Measurements from ENCODE around the gene ATP6V1G1. TPM values are rescaled to one million over a fixed set of nuclear protein-coding genes. Genes with fewer than 3 reads are reported as not detected.
A peak's percentile ranks its signal among the peaks of the same experiment; 100 is the strongest.

ATP6V1G1 gene
- total RNA-seq, 1 donor from 2014 or later, result 64.4 TPM

DNA sequence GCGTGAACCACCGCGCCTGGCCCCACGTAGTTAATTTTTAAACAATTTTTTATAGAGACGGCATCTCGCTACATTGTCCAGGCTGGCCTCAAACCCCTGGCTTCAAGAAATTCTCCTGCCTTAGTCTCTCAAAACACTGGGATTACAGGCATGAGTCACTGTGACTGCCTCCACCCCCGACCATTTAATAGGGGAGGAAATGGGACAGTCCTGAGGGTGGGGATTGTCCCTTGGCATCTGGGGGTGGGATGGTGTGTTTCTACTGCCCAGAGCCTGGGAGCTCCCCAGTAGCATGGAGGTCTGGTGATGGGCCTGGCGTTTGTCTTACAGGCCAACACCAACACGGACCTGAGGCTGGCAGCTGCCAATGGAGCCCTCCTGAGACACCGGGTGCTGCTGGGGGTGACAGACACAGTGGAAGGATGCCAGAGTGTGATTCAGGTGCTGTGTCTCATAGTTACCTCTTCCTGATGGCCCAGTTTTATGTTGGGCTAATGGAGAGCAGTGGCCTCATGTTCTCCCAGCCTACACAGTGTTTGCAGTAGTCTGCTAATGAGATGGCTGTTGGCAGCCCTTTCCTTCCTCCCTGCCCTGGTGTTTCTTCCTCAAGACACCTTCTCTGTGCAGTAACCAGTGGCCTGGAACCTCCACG lies 46.0 kb downstream of the ATP6V1G1 start:
- ATAC-seq (no peak), DNase-seq (no peak)
- intact Hi-C loops (cut with micrococcal nuclease), result no loop called here

DNA sequence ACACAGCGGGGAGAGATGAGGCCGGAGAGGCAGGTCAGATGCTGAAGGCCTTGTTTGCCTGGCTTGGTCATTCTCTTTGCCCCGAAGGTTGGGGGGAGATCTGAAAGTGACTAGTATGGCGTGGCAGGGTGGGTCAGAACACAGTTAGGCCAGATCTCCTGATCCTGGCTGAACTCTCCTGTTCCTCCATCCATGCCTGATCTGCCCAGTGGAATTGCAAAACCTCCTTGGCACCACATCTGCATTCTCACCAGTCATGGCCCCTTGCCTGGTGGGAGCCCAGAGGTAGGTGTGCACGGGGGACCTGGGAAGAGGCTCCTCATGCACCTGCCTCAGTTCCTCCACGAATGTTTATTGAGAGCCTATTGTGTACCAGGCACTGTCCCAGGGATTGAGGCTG lies 46.8 kb downstream of the ATP6V1G1 start:
- no peak for DNase-seq
- intact Hi-C loops (cut with micrococcal nuclease), result no loop called here

DNA sequence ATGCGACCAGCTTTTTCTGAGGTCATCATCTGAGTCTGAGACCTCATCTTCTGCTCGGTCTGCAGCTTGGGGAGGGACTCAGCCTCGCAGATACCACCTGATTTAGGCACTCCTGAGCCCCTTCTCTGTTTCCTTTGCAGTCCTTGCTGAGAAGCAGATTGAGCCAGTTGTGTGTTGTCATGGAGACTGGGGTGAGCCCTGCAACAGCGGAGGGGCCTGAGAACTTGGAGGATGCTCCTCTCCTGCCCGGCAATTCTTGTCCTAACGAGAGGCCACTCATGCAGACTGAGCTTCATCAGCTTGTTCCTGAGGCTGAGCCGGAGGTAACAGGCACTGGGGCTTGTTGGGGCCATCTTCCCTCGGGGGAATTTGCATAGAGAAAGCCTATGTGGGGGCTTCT lies 50.8 kb downstream of the ATP6V1G1 start:
- intact Hi-C loops (cut with micrococcal nuclease), result no loop called here
- no peak for ATAC-seq
- no peak for DNase-seq

More for the DNA sequence above, 46.8 kb downstream of the ATP6V1G1 start:
- ATAC-seq, result no peak

DNA sequence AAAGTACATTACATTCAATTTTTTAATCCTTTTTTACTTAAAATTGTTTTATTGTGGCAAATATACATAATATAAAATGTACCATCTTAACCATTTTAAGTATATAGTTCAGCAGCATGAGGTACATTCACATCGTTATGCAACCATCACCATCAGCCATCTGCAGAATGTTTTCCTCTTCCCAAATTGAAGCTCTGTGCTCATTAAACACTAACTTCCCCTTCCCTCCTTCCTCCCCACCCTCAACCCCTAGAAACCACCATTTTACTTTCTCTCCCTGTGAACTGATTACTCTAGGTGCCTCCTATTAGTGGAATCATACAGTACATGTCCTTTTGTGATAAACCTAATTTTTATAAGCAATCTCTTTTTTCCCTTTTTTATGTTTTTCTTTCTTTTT lies 54.4 kb downstream of the ATP6V1G1 start:
- ATAC-seq, result peak; percentile 33
- DNase-seq, result no peak
- intact Hi-C loops (cut with micrococcal nuclease), result no loop called here

DNA sequence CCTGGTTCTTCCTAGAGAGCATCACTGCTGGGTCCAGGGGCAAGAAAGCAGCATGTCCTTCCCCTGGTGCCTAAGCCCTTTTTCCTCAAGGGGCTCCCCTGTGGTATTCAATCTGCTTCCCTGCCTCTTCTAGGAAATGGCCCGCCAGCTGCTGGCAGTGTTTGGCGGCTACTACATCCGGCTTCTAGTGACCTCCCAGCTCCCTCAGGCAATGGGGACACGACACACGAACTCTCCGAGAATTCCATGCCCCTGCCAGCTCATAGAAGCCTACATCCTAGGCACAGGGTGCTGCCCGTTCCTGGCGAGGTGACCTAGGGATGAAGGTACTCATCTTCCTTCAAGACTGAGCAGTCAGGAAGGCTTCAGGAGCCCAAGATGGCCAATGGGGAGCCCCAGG lies 55.4 kb downstream of the ATP6V1G1 start:
- intact Hi-C loops (cut with micrococcal nuclease), result no loop called here
- ATAC-seq, result no peak
- no peak for DNase-seq

DNA sequence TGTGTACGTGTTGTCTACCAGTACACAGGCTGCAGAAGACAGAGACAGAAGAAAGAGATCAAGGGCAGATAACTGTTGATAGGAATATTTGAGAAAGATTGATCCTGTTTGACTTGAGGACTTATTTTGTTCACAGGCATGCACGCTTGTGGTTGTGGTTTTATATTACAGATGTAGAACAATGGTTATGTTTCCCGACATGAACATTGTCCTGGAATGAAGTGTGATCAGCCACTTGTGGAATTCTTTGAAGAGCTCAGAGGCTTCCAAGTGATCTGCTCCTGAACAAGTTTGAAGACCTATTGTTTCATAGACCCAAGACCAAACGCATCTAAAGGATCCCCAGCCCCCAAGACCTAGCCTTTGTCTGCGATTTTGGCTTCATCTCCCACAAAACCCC lies 56.3 kb downstream of the ATP6V1G1 start:
- no peak for ATAC-seq
- intact Hi-C loops (cut with micrococcal nuclease), result no loop called here
- no peak for DNase-seq

Other genes starting within 250 kb of the ATP6V1G1 start
- 5.1 TPM for gene AKNA, start 199.8 kb upstream of the ATP6V1G1 start, total RNA-seq
- gene WHRN, start 82.3 kb upstream of the ATP6V1G1 start, total RNA-seq, result 0.57 TPM
- gene TMEM268, start 23.5 kb downstream of the ATP6V1G1 start, total RNA-seq, result 4.0 TPM
- gene TEX53, start 70.0 kb downstream of the ATP6V1G1 start, total RNA-seq, result not detected
- gene TEX48, start 94.4 kb downstream of the ATP6V1G1 start, total RNA-seq, result not detected
- not detected for gene TNFSF15, start 218.3 kb downstream of the ATP6V1G1 start, total RNA-seq